ENCODE measurements around the gene CADPS2. TPM values are rescaled to one million over a fixed set of nuclear protein-coding genes. Genes with fewer than 3 reads are reported as not detected.

The CADPS2 gene
- total RNA-seq, 1 experiment from 2014 or later, result not detected

GRCh38 chr7:122831436-122831835, 54.8 kb downstream of the CADPS2 start:
- Histone ChIP-seq H3K27ac (ENCODE audit: low read length) (no peak overlapping the region), H3K4me2 (ENCODE audit: low read depth, low read length, poor library complexity, severe bottlenecking) (no peak overlapping the region), H3K9me2 (replicated peaks; ENCODE audit: insufficient read depth, low read length) (0 out of 2 replicates have a peak, but pooled peaks cover 2% of the 10 kb centered on the region), H3K4me1 (ENCODE audit: low read length) (no peaks in the 10 kb centered on the region), H4K20me1 (ENCODE audit: insufficient read depth, low read depth, low read length) (no peaks in the 10 kb centered on the region), H3K36me3 (ENCODE audit: insufficient read depth, low read length) (no peaks in the 10 kb centered on the region), H3K4me3 (ENCODE audit: low read length) (no peak overlapping the region), H3K27me3 (ENCODE audit: low read length) (no peaks in the 10 kb centered on the region), H3K9me3 (ENCODE audit: low read length) (no peaks in the 10 kb centered on the region), H3K79me2 (ENCODE audit: low read length) (no peaks in the 10 kb centered on the region), H3K9ac (ENCODE audit: low read length) (no peak overlapping the region), H2AFZ (ENCODE audit: low read length) (no peak overlapping the region)
- DNase-seq, result no peak

- no peak overlapping the region for H3K4me3 ChIP-seq (ENCODE audit: low read length)
- no peak overlapping the region for H3K4me2 ChIP-seq (ENCODE audit: low read depth, low read length, poor library complexity, severe bottlenecking)
Observed at GRCh38 chr7:122829962-122830361, 56.3 kb downstream of the CADPS2 start.

DNA sequence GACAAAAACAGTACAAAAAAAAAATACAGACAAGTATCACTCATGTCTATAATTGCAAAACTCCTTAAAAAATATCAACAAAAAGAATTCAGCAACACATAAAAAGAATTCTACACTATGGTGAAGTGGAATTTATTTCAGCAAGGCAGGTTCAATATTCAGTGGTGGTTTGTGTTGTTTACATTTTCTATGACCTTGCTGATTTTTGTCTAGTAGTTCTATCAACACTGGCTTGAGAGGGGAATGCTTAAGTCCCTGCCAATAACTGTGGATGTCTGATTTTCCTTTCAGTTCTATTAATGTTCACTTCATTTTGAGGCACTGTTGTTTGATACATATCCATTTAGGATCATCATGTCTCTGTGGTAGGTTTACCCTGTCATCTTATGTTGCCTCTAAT, 58.5 kb downstream of the CADPS2 start:
- DNase-seq, result no peak
- H3K9ac ChIP-seq (ENCODE audit: low read length), result no peak overlapping the region

More at GRCh38 chr7:122829962-122830361, 56.3 kb downstream of the CADPS2 start:
- Histone ChIP-seq H3K4me1 (ENCODE audit: low read length) (no peaks in the 10 kb centered on the region), H3K27ac (ENCODE audit: low read length) (no peak overlapping the region), H3K9me2 (replicated peaks; ENCODE audit: insufficient read depth, low read length) (0 out of 2 replicates have a peak, but pooled peaks cover 2% of the 10 kb centered on the region), H3K9ac (ENCODE audit: low read length) (no peak overlapping the region), H3K79me2 (ENCODE audit: low read length) (no peaks in the 10 kb centered on the region), H4K20me1 (ENCODE audit: insufficient read depth, low read depth, low read length) (no peaks in the 10 kb centered on the region), H3K36me3 (ENCODE audit: insufficient read depth, low read length) (no peaks in the 10 kb centered on the region), H3K27me3 (ENCODE audit: low read length) (no peaks in the 10 kb centered on the region), H2AFZ (ENCODE audit: low read length) (no peak overlapping the region), H3K9me3 (ENCODE audit: low read length) (no peaks in the 10 kb centered on the region; the same call in 1 of the 2 replicates)
- DNase-seq, result no peak

DNA sequence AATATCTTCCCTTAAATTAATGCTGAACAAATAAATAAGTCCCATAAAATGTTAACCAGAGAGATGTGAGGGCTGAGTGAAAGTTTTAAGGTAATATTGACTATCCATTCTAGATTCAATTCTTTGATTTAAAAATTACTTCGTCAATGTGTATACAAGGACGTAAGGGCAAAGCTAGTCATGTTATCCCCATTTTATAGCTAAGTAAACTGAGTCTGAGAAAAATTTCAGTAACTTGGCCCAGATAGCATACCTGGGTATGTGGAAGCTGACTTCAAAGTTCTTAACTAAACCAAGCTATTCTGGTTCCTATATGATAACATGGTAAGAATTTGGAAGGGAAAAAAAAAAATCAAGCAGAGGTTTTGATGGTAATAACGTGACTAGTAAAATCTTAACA, 72.4 kb downstream of the CADPS2 start:
- Histone ChIP-seq H3K79me2 (ENCODE audit: low read length) (no peaks in the 10 kb centered on the region), H3K9me2 (replicated peaks; ENCODE audit: insufficient read depth, low read length) (no peaks in the 10 kb centered on the region), H3K27me3 (ENCODE audit: low read length) (no peaks in the 10 kb centered on the region), H3K27ac (ENCODE audit: low read length) (no peak overlapping the region), H3K4me3 (ENCODE audit: low read length) (no peak overlapping the region), H4K20me1 (ENCODE audit: insufficient read depth, low read depth, low read length) (no peaks in the 10 kb centered on the region), H3K4me2 (ENCODE audit: low read depth, low read length, poor library complexity, severe bottlenecking) (no peak overlapping the region), H3K36me3 (ENCODE audit: insufficient read depth, low read length) (no peaks in the 10 kb centered on the region), H3K9me3 (ENCODE audit: low read length) (peaks cover 6% of the 10 kb centered on the region; the same call in 1 of the 2 replicates), H3K4me1 (ENCODE audit: low read length) (no peaks in the 10 kb centered on the region), H2AFZ (ENCODE audit: low read length) (no peak overlapping the region), H3K9ac (ENCODE audit: low read length) (no peak overlapping the region)
- no peak for DNase-seq

More for the DNA sequence above, 58.5 kb downstream of the CADPS2 start:
- H3K27ac ChIP-seq (ENCODE audit: low read length), result no peak overlapping the region
- no peaks in the 10 kb centered on the region for H4K20me1 ChIP-seq (ENCODE audit: insufficient read depth, low read depth, low read length)
- H3K4me2 ChIP-seq (ENCODE audit: low read depth, low read length, poor library complexity, severe bottlenecking), result no peak overlapping the region
- no peaks in the 10 kb centered on the region for H3K79me2 ChIP-seq (ENCODE audit: low read length)
- H3K9me2 ChIP-seq (replicated peaks; ENCODE audit: insufficient read depth, low read length), result 0 out of 2 replicates have a peak, but pooled peaks cover 2% of the 10 kb centered on the region
- no peaks in the 10 kb centered on the region for H3K4me1 ChIP-seq (ENCODE audit: low read length)
- no peaks in the 10 kb centered on the region; the same call in 1 of the 2 replicates for H3K9me3 ChIP-seq (ENCODE audit: low read length)
- no peaks in the 10 kb centered on the region for H3K27me3 ChIP-seq (ENCODE audit: low read length)
- no peak overlapping the region for H2AFZ ChIP-seq (ENCODE audit: low read length)
- H3K36me3 ChIP-seq (ENCODE audit: insufficient read depth, low read length), result no peaks in the 10 kb centered on the region
- no peak overlapping the region for H3K4me3 ChIP-seq (ENCODE audit: low read length)

GRCh38 chr7:122803851-122804250, 82.4 kb downstream of the CADPS2 start:
- Histone ChIP-seq H3K9me2 (replicated peaks; ENCODE audit: insufficient read depth, low read length) (no peaks in the 10 kb centered on the region), H3K79me2 (ENCODE audit: low read length) (no peaks in the 10 kb centered on the region), H3K9me3 (ENCODE audit: low read length) (no peaks in the 10 kb centered on the region), H3K4me2 (ENCODE audit: low read depth, low read length, poor library complexity, severe bottlenecking) (no peak overlapping the region), H4K20me1 (ENCODE audit: insufficient read depth, low read depth, low read length) (no peaks in the 10 kb centered on the region), H3K27me3 (ENCODE audit: low read length) (no peaks in the 10 kb centered on the region), H3K9ac (ENCODE audit: low read length) (no peak overlapping the region), H2AFZ (ENCODE audit: low read length) (no peak overlapping the region), H3K4me3 (ENCODE audit: low read length) (no peak overlapping the region), H3K36me3 (ENCODE audit: insufficient read depth, low read length) (no peaks in the 10 kb centered on the region), H3K4me1 (ENCODE audit: low read length) (peaks cover 8% of the 10 kb centered on the region), H3K27ac (ENCODE audit: low read length) (no peak overlapping the region)
- no peak for DNase-seq

GRCh38 chr7:122803323-122803722, 82.9 kb downstream of the CADPS2 start:
- Histone ChIP-seq H4K20me1 (ENCODE audit: insufficient read depth, low read depth, low read length) (no peaks in the 10 kb centered on the region), H3K36me3 (ENCODE audit: insufficient read depth, low read length) (no peaks in the 10 kb centered on the region), H3K4me3 (ENCODE audit: low read length) (no peak overlapping the region), H2AFZ (ENCODE audit: low read length) (0 out of 2 replicates have a peak overlapping the region, but pooled peaks have one; percentile 4), H3K4me1 (ENCODE audit: low read length) (peaks cover 8% of the 10 kb centered on the region), H3K9me2 (replicated peaks; ENCODE audit: insufficient read depth, low read length) (no peaks in the 10 kb centered on the region), H3K9ac (ENCODE audit: low read length) (no peak overlapping the region), H3K4me2 (ENCODE audit: low read depth, low read length, poor library complexity, severe bottlenecking) (no peak overlapping the region), H3K79me2 (ENCODE audit: low read length) (no peaks in the 10 kb centered on the region), H3K27ac (ENCODE audit: low read length) (no peak overlapping the region), H3K9me3 (ENCODE audit: low read length) (no peaks in the 10 kb centered on the region), H3K27me3 (ENCODE audit: low read length) (no peaks in the 10 kb centered on the region)
- peak; percentile 71 for DNase-seq

DNA sequence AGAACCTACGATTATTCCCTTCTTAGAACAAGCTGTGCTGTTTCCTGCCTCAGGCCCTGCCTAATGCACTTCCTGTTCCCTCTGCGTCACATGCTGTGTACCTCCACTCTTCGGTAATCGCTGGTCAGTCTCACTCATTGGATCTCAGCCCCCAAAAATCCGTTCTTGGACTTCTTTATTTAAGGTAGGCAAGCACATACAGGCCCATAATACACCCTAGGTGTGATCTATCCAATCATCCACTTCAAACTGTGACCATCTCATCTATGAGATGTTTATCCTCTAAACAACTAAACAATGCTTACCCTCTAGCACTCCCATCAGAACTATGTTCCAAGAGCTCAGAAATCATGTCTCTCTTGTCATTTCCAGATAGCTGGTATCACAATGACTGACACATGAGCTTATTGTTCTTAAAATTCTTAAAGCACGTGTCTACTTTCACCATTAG, 83.9 kb downstream of the CADPS2 start:
- no peaks in the 10 kb centered on the region for H3K9me3 ChIP-seq (ENCODE audit: low read length)
- peak; percentile 59 for DNase-seq
- no peak overlapping the region for H3K9ac ChIP-seq (ENCODE audit: low read length)
- no peaks in the 10 kb centered on the region for H3K36me3 ChIP-seq (ENCODE audit: insufficient read depth, low read length)
- peaks cover 8% of the 10 kb centered on the region for H3K4me1 ChIP-seq (ENCODE audit: low read length)
- H3K4me3 ChIP-seq (ENCODE audit: low read length), result no peak overlapping the region
- peak overlapping the region; percentile 23 for H3K4me2 ChIP-seq (ENCODE audit: low read depth, low read length, poor library complexity, severe bottlenecking)
- no peaks in the 10 kb centered on the region for H3K27me3 ChIP-seq (ENCODE audit: low read length)
- no peaks in the 10 kb centered on the region for H3K79me2 ChIP-seq (ENCODE audit: low read length)
- H2AFZ ChIP-seq (ENCODE audit: low read length), result peak overlapping the region; percentile 96
- H3K9me2 ChIP-seq (replicated peaks; ENCODE audit: insufficient read depth, low read length), result no peaks in the 10 kb centered on the region
- no peaks in the 10 kb centered on the region for H4K20me1 ChIP-seq (ENCODE audit: insufficient read depth, low read depth, low read length)
- no peak overlapping the region for H3K27ac ChIP-seq (ENCODE audit: low read length)

GRCh38 chr7:122791959-122792545, 94.2 kb downstream of the CADPS2 start:
- Histone ChIP-seq H3K9me2 (replicated peaks; ENCODE audit: insufficient read depth, low read length) (no peaks in the 10 kb centered on the region), H2AFZ (ENCODE audit: low read length) (no peak overlapping the region), H4K20me1 (ENCODE audit: insufficient read depth, low read depth, low read length) (no peaks in the 10 kb centered on the region), H3K27me3 (ENCODE audit: low read length) (no peaks in the 10 kb centered on the region), H3K9ac (ENCODE audit: low read length) (no peak overlapping the region), H3K4me1 (ENCODE audit: low read length) (no peaks in the 10 kb centered on the region), H3K9me3 (ENCODE audit: low read length) (no peaks in the 10 kb centered on the region), H3K4me2 (ENCODE audit: low read depth, low read length, poor library complexity, severe bottlenecking) (no peak overlapping the region), H3K79me2 (ENCODE audit: low read length) (no peaks in the 10 kb centered on the region), H3K27ac (ENCODE audit: low read length) (no peak overlapping the region), H3K4me3 (ENCODE audit: low read length) (no peak overlapping the region), H3K36me3 (ENCODE audit: insufficient read depth, low read length) (no peaks in the 10 kb centered on the region)
- no peak for DNase-seq

Data from Karpas-422 (cell line).